Hematopoietic multipotent progenitor cell treated with erythropoietin and hydrocortisone succinate and interleukin-3 and kit ligand, for 15 days (in vitro differentiated cells): ENCODE measurements around the gene ZRANB3.
A peak's percentile ranks its signal among the peaks of the same experiment; 100 is the strongest.
"Not testable (repeated sequence)": the region's sequence is repeated elsewhere in the genome, so short reads cannot be mapped to it uniquely, and the experiment has no call there.

Experiments
- DNase-seq: peaks from one replicate; pipeline ENCODE4 v3.0.0-alpha.2; 2015; ENCODE audit warnings: low spot score

The ZRANB3 gene

DNA sequence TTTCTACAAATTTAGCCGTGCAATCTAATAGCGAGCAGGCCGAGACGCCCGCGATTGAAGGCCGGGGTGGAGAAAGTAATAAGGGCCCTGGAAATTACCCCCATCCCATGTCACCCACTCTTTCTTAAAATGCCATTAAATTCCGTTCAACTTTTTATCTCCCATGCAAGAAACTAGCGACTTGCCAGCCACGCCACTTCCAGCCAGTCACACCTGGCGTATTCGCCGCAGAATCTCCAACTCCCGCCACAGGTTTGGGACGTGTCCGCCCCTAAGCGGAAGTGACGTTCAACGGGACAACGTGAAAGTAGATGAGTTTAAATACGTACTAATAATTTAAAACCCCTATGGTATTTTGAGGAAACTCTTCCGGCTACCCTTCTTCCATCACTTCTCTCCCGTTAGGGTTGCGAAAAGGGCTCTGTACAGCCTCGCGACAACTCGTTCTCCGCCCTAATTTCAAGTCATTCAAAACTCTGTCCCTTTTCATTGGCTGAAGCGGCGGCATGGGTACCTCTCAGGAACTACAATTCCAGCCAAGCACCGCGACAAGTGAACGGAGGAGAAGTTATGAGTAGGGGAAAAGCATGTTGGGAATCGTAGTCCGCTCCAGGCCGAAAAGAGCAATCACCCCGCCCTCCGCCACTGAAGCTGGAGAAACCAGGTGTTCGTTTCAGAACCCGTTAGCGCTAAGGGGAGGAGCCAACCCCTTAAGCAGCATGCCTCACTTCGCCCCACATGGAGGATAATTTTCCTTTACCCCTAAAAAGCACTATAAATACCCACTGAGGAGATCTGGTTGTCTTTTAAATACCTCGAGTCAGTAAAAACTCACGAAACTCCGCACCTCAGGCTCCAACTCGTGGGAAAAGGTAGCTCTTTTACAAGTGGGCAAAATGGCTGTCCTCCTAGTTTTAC, at the start of gene ZRANB3:
ZRANB3 (minus strand) TSS at position 906 of the 918 bp plus-strand sequence.
- peak; percentile 92 for DNase-seq

DNA sequence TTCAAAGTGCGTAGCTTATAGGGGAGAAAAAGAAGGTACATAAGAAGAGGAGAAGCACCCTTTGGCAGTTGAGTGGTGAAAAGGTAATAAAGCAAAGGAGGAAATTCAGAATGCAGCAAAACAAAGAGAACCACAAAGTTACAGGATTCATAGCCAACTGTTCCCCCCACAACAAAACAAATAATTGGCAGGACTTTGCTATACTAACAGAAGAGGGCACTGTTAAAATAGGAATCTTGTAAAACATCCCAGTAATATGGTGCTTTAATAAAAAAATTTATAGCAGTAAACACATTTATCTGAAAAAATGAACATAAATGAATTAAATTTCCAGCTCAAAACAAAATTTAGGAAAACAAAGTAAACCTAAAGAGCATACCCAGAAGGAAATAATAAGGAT, 42.6 kb upstream of the ZRANB3 start:
- no peak for DNase-seq

DNA sequence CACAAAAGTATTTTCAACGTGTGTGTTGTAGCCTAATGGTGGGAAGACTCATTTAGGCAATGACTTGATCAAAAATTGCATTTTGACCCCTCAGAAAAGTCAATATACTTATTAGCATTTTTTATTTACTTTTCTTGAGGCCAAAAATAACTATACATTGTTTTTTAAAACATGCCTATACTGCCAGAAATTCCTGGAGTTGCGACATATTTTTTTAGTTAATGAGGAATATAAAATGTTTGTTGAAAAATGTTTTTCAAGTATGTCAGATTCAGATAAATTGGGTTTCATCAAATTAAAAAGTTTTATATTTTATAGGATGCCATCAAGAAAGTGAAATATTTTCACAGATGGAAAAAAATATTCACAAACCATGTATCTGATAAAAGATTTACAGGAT, 39.9 kb upstream of the ZRANB3 start:
- DNase-seq = no peak

DNA sequence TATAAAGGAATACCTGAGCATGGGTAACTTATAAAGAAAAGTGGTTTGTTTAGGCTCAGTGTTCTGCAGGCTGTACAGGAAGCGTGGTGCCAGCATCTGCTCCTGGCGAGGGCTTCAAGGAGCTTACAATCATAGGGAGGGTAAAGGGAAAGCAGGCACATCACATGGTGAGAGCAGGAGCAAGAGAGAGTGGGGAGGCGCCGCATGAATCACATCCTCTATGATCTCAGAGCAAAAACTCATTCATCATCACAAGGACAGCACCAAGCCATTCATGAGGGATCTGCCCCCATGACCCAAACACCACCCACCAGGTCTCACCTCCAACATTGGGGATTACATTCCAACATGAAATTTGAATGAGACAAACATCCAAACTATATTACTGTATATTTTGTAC, 32.8 kb upstream of the ZRANB3 start:
- no peak for DNase-seq

DNA sequence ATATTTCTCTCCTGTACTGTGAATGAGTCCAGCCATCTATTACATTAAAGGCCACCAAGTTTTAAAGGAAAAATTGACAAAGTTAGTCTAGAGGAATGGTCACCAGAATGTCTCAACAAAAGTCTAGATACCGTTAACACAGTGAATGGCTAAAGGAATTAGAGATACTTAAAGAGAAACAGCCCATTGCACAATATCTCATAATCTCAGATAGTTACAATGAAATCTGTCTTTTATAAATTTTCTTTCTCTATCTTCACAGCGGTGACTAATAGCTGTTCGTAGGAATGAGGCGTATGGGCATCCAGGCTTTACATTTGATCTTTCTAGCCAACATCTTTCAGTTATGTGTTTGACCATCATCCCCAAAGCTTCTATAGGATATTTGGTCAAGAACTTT, 30.9 kb upstream of the ZRANB3 start:
- DNase-seq = no peak

DNA sequence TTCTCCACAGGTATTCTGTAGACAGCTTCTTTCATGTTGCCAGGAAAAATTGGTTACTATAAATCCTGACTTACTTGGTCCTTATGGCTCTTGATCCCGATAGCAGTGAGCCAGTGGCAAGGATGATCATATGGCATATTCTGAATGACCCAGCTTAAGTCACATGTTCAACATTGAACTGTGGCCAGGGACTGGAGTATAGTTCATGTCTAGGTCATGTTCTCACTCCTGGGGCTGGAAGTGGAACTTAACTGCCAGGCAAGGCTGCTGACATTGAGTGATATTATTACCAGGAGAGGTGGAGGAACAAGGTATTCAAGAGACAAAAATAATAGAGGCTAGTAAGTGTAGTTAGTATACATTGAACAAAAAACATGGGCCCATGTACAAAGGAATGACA, 26.5 kb upstream of the ZRANB3 start:
- no peak for DNase-seq

DNA sequence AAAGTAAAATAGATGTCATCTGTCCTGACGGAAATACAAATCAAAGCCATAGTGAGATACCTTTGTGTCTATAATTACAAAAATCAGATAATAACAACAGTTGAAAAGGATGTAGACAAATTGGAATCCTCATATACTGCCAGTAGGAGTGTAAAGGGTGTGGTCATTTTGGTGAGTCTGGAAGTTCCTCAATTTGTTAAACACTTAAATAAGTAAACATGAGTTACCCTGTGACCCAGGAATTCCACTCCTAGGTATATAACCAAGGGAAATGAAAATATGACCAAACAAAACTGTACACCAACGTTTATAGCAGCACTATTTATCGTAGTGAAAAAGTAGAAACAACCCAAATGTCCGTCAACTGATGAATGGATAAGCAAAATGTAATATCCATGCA, 24.3 kb upstream of the ZRANB3 start:
- no peak for DNase-seq

DNA sequence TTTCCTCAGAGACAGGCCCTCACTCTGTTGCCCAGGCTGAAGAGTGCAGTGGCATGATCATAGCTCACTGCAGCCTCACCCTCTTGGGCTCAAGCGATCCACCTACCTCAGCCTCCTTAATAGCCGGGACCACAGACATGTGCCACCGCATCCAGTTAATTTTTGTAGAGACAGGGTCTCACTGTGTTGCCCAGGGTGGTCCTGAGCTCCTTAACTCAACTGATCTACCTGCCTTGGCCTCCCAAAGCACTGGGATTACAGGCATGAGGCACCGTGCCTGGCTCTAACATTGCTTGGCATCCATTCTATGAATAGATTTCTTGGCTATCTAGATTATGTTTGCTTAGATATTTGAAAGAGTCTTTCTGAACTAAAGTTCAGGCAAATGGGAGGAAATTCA, 21.9 kb upstream of the ZRANB3 start:
- DNase-seq = no peak

DNA sequence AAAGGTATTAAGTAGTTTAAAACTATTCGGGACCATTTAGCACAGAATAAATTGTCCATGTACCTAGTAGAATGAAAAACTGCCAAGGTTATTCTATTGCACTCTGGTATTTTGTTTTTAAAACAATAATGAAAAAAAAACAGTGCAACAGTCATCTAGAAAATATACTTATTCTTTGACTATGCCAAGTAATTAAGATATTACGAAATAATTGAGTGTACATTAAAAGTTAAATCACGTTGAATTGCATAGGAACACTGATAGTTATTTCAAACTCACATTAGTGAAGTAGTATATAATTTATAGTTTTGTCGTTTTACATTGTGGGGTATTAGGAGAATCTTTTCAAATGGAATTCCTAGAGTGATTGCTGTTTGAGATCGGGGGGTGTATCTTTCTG, 20.3 kb upstream of the ZRANB3 start:
- no peak for DNase-seq

DNA sequence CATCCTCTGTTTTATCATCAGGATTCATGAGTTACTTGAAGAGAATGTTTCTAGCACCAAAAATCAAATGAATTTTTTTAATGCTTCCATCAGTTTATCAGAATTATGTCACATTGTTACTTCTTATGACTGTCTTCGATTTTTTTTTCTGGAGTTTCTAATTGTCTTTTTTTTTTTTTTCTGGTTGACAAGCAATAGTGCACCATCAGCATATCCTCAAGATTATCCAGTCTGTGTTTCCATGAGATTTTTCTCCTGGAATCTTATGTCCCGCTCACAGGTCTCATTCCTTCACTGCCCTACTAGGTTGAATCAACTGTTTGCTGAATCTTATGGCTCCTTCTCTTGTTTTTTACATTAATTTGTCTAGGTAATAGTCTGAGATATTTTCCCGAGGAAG, 16.3 kb upstream of the ZRANB3 start:
- DNase-seq = no peak

DNA sequence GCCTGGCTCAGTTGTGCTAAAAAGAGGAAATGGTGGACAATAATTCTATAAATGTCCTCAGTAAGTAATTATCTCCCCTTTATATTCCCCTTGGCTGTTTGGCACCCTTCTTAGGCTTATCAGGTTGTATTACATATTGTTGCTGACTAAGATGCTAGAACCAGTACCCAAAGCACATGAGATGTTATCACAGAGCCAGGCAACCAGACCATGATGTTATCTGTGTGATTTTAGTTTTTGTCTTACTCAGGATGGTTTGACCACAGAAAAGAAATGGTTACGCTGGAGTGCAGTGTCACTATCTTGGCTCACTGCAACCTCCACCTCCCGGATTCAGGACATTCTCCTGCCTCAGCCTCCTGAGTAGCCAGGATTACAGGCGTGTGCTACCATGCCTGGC, 15.4 kb upstream of the ZRANB3 start:
- no peak for DNase-seq

DNA sequence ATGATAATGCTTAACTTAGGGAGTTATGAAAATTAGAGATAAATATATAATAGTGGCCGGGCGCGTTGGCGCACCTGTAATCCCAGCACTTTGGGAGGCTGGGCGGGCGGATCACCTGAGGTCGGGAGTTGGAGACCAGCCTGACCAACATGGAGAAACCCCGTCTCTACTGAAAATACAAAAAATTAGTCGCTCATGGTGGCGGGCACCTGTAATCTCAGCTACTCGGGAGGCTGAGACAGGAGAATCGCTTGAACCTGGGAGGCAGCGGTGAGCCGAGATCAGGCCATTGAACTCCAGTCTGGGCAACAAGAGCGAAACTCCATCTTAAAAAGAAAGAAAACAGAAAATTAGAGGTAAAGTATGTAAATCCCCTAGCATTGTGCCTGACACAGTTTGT, 2.5 kb upstream of the ZRANB3 start:
- DNase-seq = not testable (repeated sequence)

DNA sequence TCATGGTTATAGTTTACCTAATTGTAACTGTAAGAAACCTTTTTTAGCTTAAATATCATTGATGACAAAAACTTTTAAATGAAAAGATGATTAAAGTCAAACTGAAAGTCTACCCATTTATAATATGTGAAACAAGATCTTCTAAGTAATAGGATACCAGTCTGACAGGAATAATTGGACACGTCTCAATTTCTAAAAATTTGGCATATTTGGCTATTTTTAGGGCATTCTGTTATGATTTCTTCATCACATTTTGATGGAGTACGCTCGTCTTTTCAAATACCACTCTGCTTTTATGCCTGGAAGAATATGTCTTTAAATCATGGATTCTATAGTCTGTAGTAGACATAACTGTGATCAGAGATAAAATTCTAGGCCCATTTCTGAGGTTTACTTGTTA, 1.6 kb upstream of the ZRANB3 start:
- no peak for DNase-seq

DNA sequence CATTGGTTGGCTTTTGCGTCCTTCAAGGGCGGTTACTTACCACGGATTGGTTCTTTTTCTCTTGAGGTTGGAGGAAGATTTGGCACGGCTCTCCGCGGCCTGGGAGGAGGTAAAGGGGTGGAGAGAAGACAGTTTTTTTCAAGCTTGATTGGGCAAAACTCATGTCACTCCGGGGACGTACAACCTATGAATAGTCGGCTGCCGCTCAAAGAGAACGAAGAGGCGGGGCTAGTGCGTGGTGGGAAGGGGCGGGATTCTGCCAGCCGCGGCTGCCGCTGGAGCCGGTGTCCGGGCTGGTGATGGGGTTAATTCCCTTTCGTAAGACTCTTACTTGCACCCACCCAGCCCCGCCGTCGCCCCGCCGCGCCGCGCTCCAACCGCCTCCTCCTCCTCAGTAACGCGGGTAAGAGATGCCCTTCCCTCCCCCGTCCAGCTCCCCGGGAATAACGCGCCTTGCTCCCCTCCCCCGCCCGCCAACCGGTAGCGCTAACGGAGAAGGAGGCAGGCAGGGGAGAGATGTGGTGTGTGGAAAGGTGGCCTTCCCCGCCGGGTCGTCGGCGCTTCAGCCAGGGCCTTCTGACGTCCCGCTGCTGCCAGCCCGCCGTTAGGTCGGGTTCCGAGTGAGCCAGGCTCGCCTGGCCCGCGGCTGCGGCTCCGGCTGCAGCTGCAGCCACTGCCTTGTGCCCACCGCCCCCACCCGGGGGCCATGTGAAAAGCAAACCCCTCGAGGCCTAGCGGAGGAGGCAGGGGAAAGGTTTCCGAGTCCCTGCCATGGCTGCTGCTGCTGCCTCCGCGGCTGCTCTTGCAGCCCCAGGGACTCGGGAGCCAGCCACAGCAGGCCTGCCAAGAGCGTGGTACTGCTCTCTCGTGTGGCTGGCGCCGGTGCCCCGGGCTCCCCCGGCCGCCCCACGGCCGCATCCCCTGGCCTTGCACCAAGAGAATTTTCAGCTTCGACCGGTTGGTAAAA, 496 bp upstream of the ZRANB3 start, which contains the start of gene R3HDM1:
R3HDM1 (plus strand) TSS at position 254 of the 967 bp plus-strand sequence. CDS start 73,362 bp downstream, outside the sequence.
- DNase-seq = peak; percentile 100

DNA sequence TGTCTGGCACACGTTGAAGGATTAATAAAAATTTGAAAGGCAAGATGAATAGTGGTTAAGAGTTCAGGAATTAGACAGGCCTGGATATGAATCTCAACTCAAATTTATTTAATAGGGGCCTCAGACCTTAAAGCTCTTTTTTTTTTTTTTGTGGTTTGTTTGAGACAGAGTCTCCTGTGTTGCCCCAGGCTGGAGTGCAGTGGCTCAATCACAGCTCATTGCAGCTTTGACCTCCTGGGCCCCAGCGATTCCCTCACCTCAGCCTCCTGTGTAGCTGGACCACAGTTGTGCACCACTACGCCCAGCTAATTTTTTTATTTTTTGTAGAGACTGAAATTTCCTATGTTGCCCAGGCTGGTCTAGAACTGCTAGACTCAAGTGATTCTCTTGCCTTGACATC, 3.0 kb downstream of the ZRANB3 start:
- no peak for DNase-seq

DNA sequence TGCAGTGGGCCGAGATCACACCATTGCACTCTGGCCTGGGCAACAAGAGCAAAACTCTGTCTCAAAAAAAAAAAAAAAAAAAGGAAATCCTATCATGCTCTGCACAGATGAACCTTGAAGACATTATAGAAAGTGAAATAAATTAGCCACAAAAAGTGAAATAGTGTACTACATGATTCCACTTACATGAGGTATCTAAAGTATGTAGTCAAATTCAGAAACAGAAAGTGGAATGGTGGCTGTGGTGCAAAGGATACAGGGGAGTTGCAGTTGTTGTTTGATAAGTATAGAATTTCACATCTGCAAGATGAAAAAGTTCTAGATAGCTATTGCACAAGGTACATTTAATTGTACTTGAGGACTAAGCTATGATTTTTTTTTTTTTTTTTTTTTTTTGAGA, 5.2 kb downstream of the ZRANB3 start:
- no peak for DNase-seq

DNA sequence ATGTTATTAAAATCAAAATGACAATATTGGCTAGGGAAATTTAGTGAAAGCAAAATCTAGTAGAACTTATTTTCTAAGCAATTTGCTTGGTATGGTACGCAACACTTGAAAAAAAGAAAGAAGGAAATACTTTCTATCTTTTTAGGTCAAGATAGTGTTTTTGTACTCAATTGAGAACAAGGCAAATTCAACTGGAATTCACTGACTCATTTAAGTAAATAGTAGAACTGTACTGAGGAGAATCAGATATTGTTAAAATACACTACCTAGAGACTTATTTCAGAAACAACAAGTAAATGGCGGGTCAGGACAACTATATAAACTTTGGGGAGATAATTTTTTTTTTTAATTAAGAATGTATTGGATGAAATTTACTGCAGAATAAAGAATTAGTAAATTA, 18.9 kb downstream of the ZRANB3 start:
- DNase-seq = no peak

DNA sequence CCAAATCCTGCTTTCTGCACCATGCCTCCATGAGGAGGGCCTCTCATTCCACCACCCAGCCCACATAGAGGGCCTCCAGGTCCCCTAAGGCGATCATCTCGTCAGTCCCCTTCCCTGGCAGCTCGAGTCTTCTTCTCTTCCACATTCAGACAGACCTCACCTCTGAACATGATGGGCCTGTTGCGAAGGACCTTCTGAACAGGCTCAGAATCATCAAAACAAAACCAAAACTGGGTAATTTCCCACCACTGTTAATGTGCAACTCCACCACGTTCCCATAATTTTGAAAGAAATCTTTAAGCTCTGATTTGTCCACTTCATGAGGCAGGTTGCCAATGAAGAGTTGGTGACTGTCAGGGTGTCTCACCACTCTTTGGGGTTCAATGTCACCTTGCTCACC, 20.4 kb downstream of the ZRANB3 start:
- DNase-seq = no peak

DNA sequence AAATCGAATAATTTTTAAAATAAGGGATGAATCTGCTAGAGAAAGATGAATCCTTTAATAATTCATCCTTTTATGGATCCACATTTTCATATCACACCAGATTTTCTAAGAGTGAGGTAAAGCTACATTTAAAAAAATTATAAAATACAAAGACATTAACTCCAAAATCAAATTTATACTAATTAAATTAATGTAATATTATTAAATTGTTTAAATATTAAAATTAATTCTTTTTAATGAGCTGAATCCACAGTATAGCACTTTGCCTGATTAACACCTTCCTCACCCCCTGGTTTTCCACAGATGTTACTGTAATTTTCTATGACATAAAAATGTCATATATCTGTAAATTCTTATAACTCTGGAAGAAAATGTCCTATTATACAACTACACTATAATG, 26.2 kb downstream of the ZRANB3 start:
- DNase-seq = no peak

DNA sequence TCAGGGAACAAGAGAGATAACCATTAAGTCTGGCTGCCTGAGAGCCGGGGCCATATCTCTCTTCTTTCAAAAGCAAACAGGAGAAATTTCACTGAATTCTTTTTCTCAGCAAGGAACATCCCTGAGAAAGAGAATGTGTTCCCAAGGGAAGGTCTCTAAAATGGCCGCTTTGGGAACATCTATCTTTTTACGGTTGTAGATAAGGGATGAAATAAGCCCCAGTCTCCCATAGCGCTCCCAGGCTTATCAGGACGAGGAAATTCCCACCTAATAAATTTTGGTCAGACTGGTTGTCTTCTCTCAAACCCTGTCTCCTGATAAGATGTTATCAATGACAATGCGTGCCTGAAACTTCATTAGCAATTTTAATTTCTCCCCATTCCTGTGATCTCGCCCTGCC, 32.4 kb downstream of the ZRANB3 start:
- DNase-seq = not testable (repeated sequence)

DNA sequence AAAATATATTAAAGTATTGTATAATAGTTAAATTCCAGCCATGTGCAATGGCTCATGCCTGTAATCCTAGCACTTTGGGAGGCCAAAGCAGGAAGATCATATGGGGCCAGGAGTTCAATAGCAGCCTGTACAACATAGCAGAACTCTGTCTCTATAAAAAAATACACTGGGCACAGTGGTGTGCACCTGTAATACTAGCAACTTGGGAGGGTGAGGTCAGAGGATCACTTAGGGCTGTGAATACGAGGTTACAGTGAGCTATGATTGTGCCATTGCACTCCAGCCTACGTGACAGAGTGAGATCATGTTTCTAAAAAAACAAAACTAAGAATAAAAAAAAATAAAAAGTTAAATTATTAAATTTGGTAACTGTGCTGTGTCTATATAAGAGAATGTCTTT, 36.1 kb downstream of the ZRANB3 start:
- DNase-seq = no peak

DNA sequence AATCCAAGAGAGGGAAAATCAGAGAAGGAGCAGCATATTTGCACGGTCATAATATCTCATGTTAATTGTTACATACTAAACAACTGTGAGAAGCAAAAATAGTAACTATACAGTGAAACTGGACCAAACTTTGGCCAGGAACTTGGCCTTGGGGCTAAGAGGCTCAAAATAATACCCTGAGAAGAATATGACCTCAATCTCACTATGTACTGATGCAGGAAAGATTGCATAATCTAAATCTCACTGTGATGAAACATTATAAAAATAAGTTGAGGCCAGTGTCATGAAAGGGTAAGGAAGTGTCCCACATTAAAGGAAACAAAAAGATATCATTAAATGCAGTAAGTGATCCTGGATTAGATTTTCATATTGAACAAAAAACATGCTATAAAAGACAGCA, 36.5 kb downstream of the ZRANB3 start:
- DNase-seq = no peak

DNA sequence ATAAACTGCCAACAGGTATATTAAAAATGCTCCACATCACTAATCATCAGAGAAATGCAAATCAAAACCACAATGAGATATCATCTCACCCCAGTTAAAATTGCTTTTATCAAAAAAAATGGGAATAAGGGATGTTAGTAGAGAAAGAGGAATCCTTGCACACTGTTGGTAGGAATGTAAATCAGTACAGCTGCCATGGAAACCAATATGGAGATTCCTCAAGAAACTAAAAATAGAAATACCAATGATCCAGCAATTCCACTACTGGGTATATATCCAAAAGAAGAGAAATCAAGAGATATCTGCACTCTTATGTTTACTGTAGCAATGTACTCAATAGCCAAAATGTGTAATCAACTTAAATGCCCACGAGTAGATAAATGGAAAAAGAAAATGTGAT, 40.6 kb downstream of the ZRANB3 start:
- no peak for DNase-seq
